HepG2 (cell line): Measurements from ENCODE around the gene PRR15L.

Experiments used
- ATF6 ChIP-seq: sonication (generic); formaldehyde crosslinking; conservative IDR thresholded peaks from 2 replicates; pipeline ENCODE4 v1.4.0; 2020; ENCODE audit warnings: missing genetic modification reagents
- CC2D1A ChIP-seq: sonication (generic); formaldehyde crosslinking; IDR thresholded peaks from 2 replicates; pipeline ENCODE4 v1.8.1; 2023; ENCODE audit warnings: mild to moderate bottlenecking, missing genetic modification reagents
- CTCF ChIP-seq: sonication (generic); formaldehyde crosslinking; IDR thresholded peaks from 2 replicates; pipeline ENCODE4 v1.5.0; 2020; ENCODE audit warnings: mild to moderate bottlenecking, missing genetic modification reagents, moderate library complexity
- KLF13 ChIP-seq: sonication (generic); formaldehyde crosslinking; IDR thresholded peaks from 2 replicates; pipeline ENCODE4 v1.4.0; 2020; ENCODE audit warnings: mild to moderate bottlenecking, missing genetic modification reagents
- MNT ChIP-seq: fragments of 450-650 bp; IDR thresholded peaks from 2 replicates; pipeline ENCODE4 v1.6.1; 2016
- MXD3 ChIP-seq: IDR thresholded peaks from 2 replicates; pipeline ENCODE4 v1.6.1; 2016; ENCODE audit warnings: mild to moderate bottlenecking, missing biosample characterization, missing genetic modification reagents
- POLR2A ChIP-seq, 2 experiments: IDR thresholded peaks; 2 replicates each; pipeline ENCODE4 v1.6.1; 2011; ENCODE audit warnings: low read depth in 2 of 2, low read length in 2 of 2, mild to moderate bottlenecking in 1 of 2, moderate library complexity in 1 of 2; ENCODE audit not compliant: insufficient read depth in 1 of 2
- PRPF4 ChIP-seq: fragments of 200-400 bp; formaldehyde crosslinking; IDR thresholded peaks from 2 replicates; pipeline ENCODE4 v1.6.1; 2016; ENCODE audit warnings: low read length, low read depth; ENCODE audit not compliant: poor library complexity, severe bottlenecking
- SIX1 ChIP-seq: sonication (generic); formaldehyde crosslinking; IDR thresholded peaks from 2 replicates; pipeline ENCODE4 v1.4.0; 2020; ENCODE audit warnings: missing genetic modification reagents, borderline replicate concordance
- SP1 ChIP-seq, 2 experiments: fragments of 450-650 bp in 1 of 2; sonication (generic) in 1 of 2; formaldehyde crosslinking in 1 of 2; IDR thresholded peaks; 2 replicates each; pipeline versions ENCODE4 v1.4.0 to v1.6.1; 2016 to 2020; ENCODE audit warnings: missing genetic modification reagents in 1 of 2
- ZNF446 ChIP-seq: sonication (generic); formaldehyde crosslinking; IDR thresholded peaks from 2 replicates; pipeline ENCODE4 v1.5.0; 2020; ENCODE audit warnings: mild to moderate bottlenecking, missing genetic modification reagents
- TF ChIP-seq, protein P1 (sequence below): sonication (generic); formaldehyde crosslinking; IDR thresholded peaks from 2 replicates; pipeline ENCODE4 v1.4.0; 2020; ENCODE audit warnings: missing genetic modification reagents
- TF ChIP-seq, protein P2 (sequence below): sonication (generic); formaldehyde crosslinking; IDR thresholded peaks from 2 replicates; pipeline ENCODE4 v1.5.0; 2020; ENCODE audit warnings: mild to moderate bottlenecking, missing genetic modification reagents
- TF ChIP-seq, protein P3 (sequence below): sonication (generic); formaldehyde crosslinking; IDR thresholded peaks from 2 replicates; pipeline ENCODE4 v1.4.0; 2020; ENCODE audit warnings: missing genetic modification reagents

DNA sequence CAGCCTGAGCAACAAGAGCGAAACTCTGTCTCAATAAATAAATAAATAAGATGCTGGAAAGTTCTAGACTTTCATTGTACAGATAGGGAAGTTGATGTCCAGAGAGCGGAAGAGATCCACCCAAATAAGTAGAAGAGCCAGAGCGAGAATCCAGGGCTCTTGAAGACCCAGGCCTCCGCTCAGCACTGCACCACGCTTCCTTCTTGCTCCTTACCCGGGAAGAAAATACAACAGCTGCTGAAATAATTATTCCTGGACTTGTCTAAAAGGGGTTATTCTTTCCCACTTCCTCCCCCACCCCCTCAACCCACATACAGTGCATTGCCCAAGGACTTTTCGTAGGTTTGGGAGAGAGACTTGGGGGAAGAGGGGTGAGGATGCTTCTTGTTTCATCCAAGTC, 39.9 kb upstream of the PRR15L start:
- TF ChIP-seq CTCF (CRISPR knock-in tag), result no peak
- TF ChIP-seq CC2D1A (CRISPR knock-in tag), result no peak
- TF ChIP-seq, protein P1, sequence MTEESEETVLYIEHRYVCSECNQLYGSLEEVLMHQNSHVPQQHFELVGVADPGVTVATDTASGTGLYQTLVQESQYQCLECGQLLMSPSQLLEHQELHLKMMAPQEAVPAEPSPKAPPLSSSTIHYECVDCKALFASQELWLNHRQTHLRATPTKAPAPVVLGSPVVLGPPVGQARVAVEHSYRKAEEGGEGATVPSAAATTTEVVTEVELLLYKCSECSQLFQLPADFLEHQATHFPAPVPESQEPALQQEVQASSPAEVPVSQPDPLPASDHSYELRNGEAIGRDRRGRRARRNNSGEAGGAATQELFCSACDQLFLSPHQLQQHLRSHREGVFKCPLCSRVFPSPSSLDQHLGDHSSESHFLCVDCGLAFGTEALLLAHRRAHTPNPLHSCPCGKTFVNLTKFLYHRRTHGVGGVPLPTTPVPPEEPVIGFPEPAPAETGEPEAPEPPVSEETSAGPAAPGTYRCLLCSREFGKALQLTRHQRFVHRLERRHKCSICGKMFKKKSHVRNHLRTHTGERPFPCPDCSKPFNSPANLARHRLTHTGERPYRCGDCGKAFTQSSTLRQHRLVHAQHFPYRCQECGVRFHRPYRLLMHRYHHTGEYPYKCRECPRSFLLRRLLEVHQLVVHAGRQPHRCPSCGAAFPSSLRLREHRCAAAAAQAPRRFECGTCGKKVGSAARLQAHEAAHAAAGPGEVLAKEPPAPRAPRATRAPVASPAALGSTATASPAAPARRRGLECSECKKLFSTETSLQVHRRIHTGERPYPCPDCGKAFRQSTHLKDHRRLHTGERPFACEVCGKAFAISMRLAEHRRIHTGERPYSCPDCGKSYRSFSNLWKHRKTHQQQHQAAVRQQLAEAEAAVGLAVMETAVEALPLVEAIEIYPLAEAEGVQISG (CRISPR knock-in tag), result no peak
- TF ChIP-seq SIX1 (CRISPR knock-in tag), result no peak
- no peak for TF ChIP-seq MNT
- no peak for TF ChIP-seq ATF6 (CRISPR knock-in tag)
- TF ChIP-seq PRPF4, result no peak
- no peak for TF ChIP-seq SP1 (IDR thresholded peaks at IDR 0.05)
- no peak for TF ChIP-seq SP1 (CRISPR knock-in tag; IDR thresholded peaks at IDR 0.05)
- TF ChIP-seq MXD3, result no peak
- TF ChIP-seq POLR2A (IDR thresholded peaks at IDR 0.05; ENCODE audit: insufficient read depth in 1 of 2, low read depth in 2 of 2, low read length in 2 of 2), result no peak
- TF ChIP-seq, protein P2, sequence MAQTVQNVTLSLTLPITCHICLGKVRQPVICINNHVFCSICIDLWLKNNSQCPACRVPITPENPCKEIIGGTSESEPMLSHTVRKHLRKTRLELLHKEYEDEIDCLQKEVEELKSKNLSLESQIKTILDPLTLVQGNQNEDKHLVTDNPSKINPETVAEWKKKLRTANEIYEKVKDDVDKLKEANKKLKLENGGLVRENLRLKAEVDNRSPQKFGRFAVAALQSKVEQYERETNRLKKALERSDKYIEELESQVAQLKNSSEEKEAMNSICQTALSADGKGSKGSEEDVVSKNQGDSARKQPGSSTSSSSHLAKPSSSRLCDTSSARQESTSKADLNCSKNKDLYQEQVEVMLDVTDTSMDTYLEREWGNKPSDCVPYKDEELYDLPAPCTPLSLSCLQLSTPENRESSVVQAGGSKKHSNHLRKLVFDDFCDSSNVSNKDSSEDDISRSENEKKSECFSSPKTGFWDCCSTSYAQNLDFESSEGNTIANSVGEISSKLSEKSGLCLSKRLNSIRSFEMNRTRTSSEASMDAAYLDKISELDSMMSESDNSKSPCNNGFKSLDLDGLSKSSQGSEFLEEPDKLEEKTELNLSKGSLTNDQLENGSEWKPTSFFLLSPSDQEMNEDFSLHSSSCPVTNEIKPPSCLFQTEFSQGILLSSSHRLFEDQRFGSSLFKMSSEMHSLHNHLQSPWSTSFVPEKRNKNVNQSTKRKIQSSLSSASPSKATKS (CRISPR knock-in tag), result no peak
- no peak for TF ChIP-seq KLF13
- TF ChIP-seq ZNF446 (CRISPR knock-in tag), result no peak
- TF ChIP-seq, protein P3, sequence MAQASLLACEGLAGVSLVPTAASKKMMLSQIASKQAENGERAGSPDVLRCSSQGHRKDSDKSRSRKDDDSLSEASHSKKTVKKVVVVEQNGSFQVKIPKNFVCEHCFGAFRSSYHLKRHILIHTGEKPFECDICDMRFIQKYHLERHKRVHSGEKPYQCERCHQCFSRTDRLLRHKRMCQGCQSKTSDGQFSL (CRISPR knock-in tag), result no peak
